NT2/D1 (cell line): ENCODE results near the gene FAM229B.

Experiments
- SUZ12 ChIP-seq: IDR thresholded peaks from 2 replicates; pipeline ENCODE4 v1.6.1; 2011; ENCODE audit not compliant: insufficient read length, insufficient read depth; ENCODE audit errors: extremely low read depth
- ZNF274 ChIP-seq: IDR thresholded peaks from 2 replicates; pipeline ENCODE4 v1.6.1; 2011; ENCODE audit warnings: mild to moderate bottlenecking, low read depth, low read length

GRCh38 chr6:112054555-112055190 is 32.7 kb upstream of the FAM229B start:
- no peak for TF ChIP-seq SUZ12
- no peak for TF ChIP-seq ZNF274
